H1 (cell line): ENCODE data around the gene ARL3. TPM values are rescaled to one million over a fixed set of nuclear protein-coding genes. Genes with fewer than 3 reads are reported as not detected.

Experiments used
- CTCF ChIA-PET: fragments of 300-600 bp; sonication (Branson Sonifier 250); formaldehyde crosslinking; loops from one replicate; lab custom pipeline; 2021; ENCODE audit not compliant: partially characterized antibody; lab: Charles Lee
- POLR2A ChIA-PET: fragments of 300-600 bp; sonication (Branson Sonifier 250); formaldehyde crosslinking; loops from one replicate; lab custom pipeline; 2021; ENCODE audit warnings: inconsistent platforms; ENCODE audit not compliant: partially characterized antibody; lab: Charles Lee
- DNase-seq, 2 experiments: peaks; one replicate each; pipeline versions ENCODE4 v3.0.0 to v3.0.0-alpha.2; 2010 to 2022; ENCODE audit warnings: low spot score in 2 of 2, low read depth in 1 of 2, mixed read lengths in 1 of 2
- FAIRE-seq: peaks from 2 replicates; lab custom pipeline; 2011; peaks lifted over from hg19 to GRCh38; lab: Jason Lieb, UNC
- H2AFZ ChIP-seq: 2 replicates; pipeline ENCODE4 v1.8.1; 2012; ENCODE audit warnings: low read length, inconsistent platforms
- H2AK5ac ChIP-seq: 2 replicates; pipeline ENCODE4 v1.6.1; 2013; ENCODE audit warnings: low read depth, low read length
- H2BK120ac ChIP-seq: replicated peaks from 2 replicates; pipeline ENCODE3; 2013; ENCODE audit warnings: low read depth, low read length, inconsistent platforms
- H2BK12ac ChIP-seq: 2 replicates; pipeline ENCODE4 v1.6.1; 2013; ENCODE audit warnings: low read depth, low read length
- H2BK15ac ChIP-seq: 2 replicates; pipeline ENCODE4 v1.6.1; 2013; ENCODE audit warnings: low read length
- H2BK20ac ChIP-seq: 2 replicates; pipeline ENCODE4 v1.6.1; 2013; ENCODE audit warnings: low read length
- H2BK5ac ChIP-seq: 2 replicates; pipeline ENCODE4 v1.6.1; 2013; ENCODE audit warnings: low read depth, low read length
- H3K14ac ChIP-seq: 2 replicates; pipeline ENCODE4 v1.6.1; 2013; ENCODE audit warnings: inconsistent platforms; ENCODE audit not compliant: insufficient read length
- H3K18ac ChIP-seq: 2 replicates; pipeline ENCODE4 v1.6.1; 2013; ENCODE audit warnings: low read length; ENCODE audit errors: extremely low read depth
- H3K23ac ChIP-seq: 2 replicates; pipeline ENCODE4 v1.6.1; 2013; ENCODE audit warnings: inconsistent platforms; ENCODE audit not compliant: insufficient read length
- H3K23me2 ChIP-seq: 2 replicates; pipeline ENCODE4 v1.6.1; 2013; ENCODE audit warnings: low read depth, low read length
- H3K27ac ChIP-seq: 2 replicates; pipeline ENCODE4 v1.6.1; 2011; ENCODE audit warnings: low read depth, low read length, inconsistent platforms
- H3K27me3 ChIP-seq, 4 experiments: replicated peaks in 1 of 4; 1 replicate in 1 of 4; 2 replicates in 3 of 4; pipeline versions ENCODE4 v1.6.1 to v1.8.1; 2011 to 2013; ENCODE audit warnings: low read length in 3 of 4, mild to moderate bottlenecking in 3 of 4, inconsistent platforms in 2 of 4, mixed read lengths in 2 of 4, moderate library complexity in 1 of 4; ENCODE audit not compliant: control insufficient read depth in 3 of 4, insufficient read depth in 3 of 4; ENCODE audit errors: extremely low read depth in 1 of 4
- H3K36me3 ChIP-seq, 4 experiments: 2 replicates each; pipeline versions ENCODE4 v1.6.1 to v1.8.1; 2011 to 2013; ENCODE audit warnings: mild to moderate bottlenecking in 4 of 4, low read length in 3 of 4, moderate library complexity in 2 of 4, control low read depth in 1 of 4, inconsistent platforms in 1 of 4; ENCODE audit not compliant: insufficient read depth in 4 of 4, control insufficient read depth in 2 of 4
- H3K4ac ChIP-seq: replicated peaks from 2 replicates; pipeline ENCODE3; 2013; ENCODE audit warnings: low read length, low read depth, mixed read lengths, inconsistent platforms; ENCODE audit not compliant: insufficient read length
- H3K4me1 ChIP-seq, 4 experiments: replicated peaks in 1 of 4; 1 replicate in 1 of 4; 2 replicates in 3 of 4; pipeline versions ENCODE4 v1.6.1 to v1.8.1; 2011 to 2013; ENCODE audit warnings: low read length in 3 of 4, inconsistent platforms in 2 of 4, mixed read lengths in 1 of 4; ENCODE audit not compliant: insufficient read depth in 4 of 4, control insufficient read depth in 3 of 4
- H3K4me2 ChIP-seq, 2 experiments: 2 replicates each; pipeline versions ENCODE4 v1.6.1 to v1.8.1; 2011 to 2013; ENCODE audit warnings: low read depth in 2 of 2, low read length in 2 of 2, control low read depth in 1 of 2, inconsistent platforms in 1 of 2, mild to moderate bottlenecking in 1 of 2; ENCODE audit not compliant: insufficient read depth in 1 of 2
- H3K4me3 ChIP-seq, 4 experiments: fragments of 200-600, 300-600 bp in 1 of 4; sonication (generic), shearing (Covaris generic), sonication (Bioruptor Twin) in 1 of 4; 2 replicates each; pipeline versions ENCODE4 v1.5.1 to v1.8.1; 2011 to 2016; ENCODE audit warnings: low read length in 4 of 4, low read depth in 3 of 4, control low read depth in 2 of 4, inconsistent platforms in 2 of 4, mild to moderate bottlenecking in 2 of 4, mixed read lengths in 1 of 4, moderate library complexity in 1 of 4; ENCODE audit not compliant: insufficient read depth in 2 of 4; ENCODE audit errors: extremely low read depth in 1 of 4
- H3K56ac ChIP-seq: replicated peaks from 2 replicates; pipeline ENCODE3; 2013; ENCODE audit warnings: low read depth, mild to moderate bottlenecking, mixed read lengths, low read length, inconsistent platforms; ENCODE audit not compliant: insufficient read length
- H3K79me1 ChIP-seq: 2 replicates; pipeline ENCODE4 v1.6.1; 2013; ENCODE audit warnings: low read depth, low read length, control low read depth
- H3K79me2 ChIP-seq, 2 experiments: 2 replicates each; pipeline versions ENCODE4 v1.6.1 to v1.8.1; 2012 to 2013; ENCODE audit warnings: low read length in 2 of 2, mild to moderate bottlenecking in 2 of 2, inconsistent platforms in 1 of 2; ENCODE audit not compliant: insufficient read depth in 2 of 2, control insufficient read depth in 1 of 2
- H3K9ac ChIP-seq, 4 experiments: replicated peaks in 1 of 4; 1 replicate in 1 of 4; 2 replicates in 3 of 4; pipeline versions ENCODE4 v1.6.1 to v1.8.1; 2011 to 2013; ENCODE audit warnings: low read depth in 3 of 4, low read length in 3 of 4, control low read depth in 2 of 4, mild to moderate bottlenecking in 2 of 4, moderate library complexity in 2 of 4, inconsistent platforms in 1 of 4; ENCODE audit errors: extremely low read depth in 1 of 4
- H3K9me3 ChIP-seq, 2 experiments: 2 replicates each; pipeline versions ENCODE4 v1.6.1 to v1.8.1; 2012 to 2013; ENCODE audit warnings: mild to moderate bottlenecking in 2 of 2, moderate library complexity in 2 of 2, control low read depth in 1 of 2, inconsistent platforms in 1 of 2, low read depth in 1 of 2, low read length in 1 of 2, mixed read lengths in 1 of 2; ENCODE audit not compliant: insufficient read depth in 2 of 2
- H4K20me1 ChIP-seq, 2 experiments: replicated peaks in 1 of 2; 2 replicates each; pipeline versions ENCODE3 to v1.8.1; 2011 to 2013; ENCODE audit warnings: inconsistent platforms in 2 of 2, low read length in 2 of 2, mild to moderate bottlenecking in 1 of 2; ENCODE audit not compliant: insufficient read depth in 2 of 2, control insufficient read depth in 1 of 2
- H4K5ac ChIP-seq: 2 replicates; pipeline ENCODE4 v1.6.1; 2013; ENCODE audit warnings: low read length, low read depth, mixed read lengths, inconsistent platforms; ENCODE audit not compliant: insufficient read length
- H4K8ac ChIP-seq: 2 replicates; pipeline ENCODE4 v1.8.0; 2013; ENCODE audit warnings: mild to moderate bottlenecking, moderate library complexity, low read length, inconsistent platforms; ENCODE audit not compliant: insufficient read depth; ENCODE audit errors: extremely low read depth
- H4K91ac ChIP-seq: replicated peaks from 2 replicates; pipeline ENCODE3; 2013; ENCODE audit warnings: low read length, mixed read lengths, inconsistent platforms; ENCODE audit not compliant: insufficient read length
- CBX5 ChIP-seq: fragments of 300-800, 300-1000 bp; sonication (generic); IDR thresholded peaks from 2 replicates; pipeline ENCODE4 v1.7.1; 2016; ENCODE audit warnings: antibody characterized with exemption, low read length, low read depth
- HDAC2 ChIP-seq, 2 experiments: fragments of 300-600 bp in 1 of 2; sonication (generic) in 1 of 2; IDR thresholded peaks; 2 replicates each; pipeline ENCODE4 v1.6.1; 2011 to 2012; ENCODE audit warnings: low read depth in 2 of 2, low read length in 2 of 2, mild to moderate bottlenecking in 2 of 2, moderate library complexity in 2 of 2, borderline replicate concordance in 1 of 2, inconsistent platforms in 1 of 2
- KDM1A ChIP-seq: fragments of 200-600, 300-600 bp; sonication (generic); IDR thresholded peaks from 2 replicates; pipeline ENCODE4 v1.7.1; 2016; ENCODE audit warnings: mild to moderate bottlenecking, low read length, borderline replicate concordance
- KDM4A ChIP-seq: IDR thresholded peaks from one replicate; pipeline ENCODE4 v1.7.1; 2012; ENCODE audit warnings: low read depth, mild to moderate bottlenecking, moderate library complexity, low read length, inconsistent platforms; ENCODE audit not compliant: severe bottlenecking
- SP1 ChIP-seq: IDR thresholded peaks from 2 replicates; pipeline ENCODE4 v1.6.1; 2011; ENCODE audit warnings: low read depth, low read length
- SP2 ChIP-seq: IDR thresholded peaks from 2 replicates; pipeline ENCODE4 v1.6.1; 2012; ENCODE audit warnings: mild to moderate bottlenecking, low read length, inconsistent platforms
- SUZ12 ChIP-seq: fragments of 200-600 bp; sonication (generic); IDR thresholded peaks from 2 replicates; pipeline ENCODE4 v1.6.1; 2012; ENCODE audit warnings: mild to moderate bottlenecking, inconsistent platforms, low read length, moderate library complexity, mixed read lengths
- TEAD4 ChIP-seq: IDR thresholded peaks from 2 replicates; pipeline ENCODE4 v1.6.1; 2012; ENCODE audit warnings: low read depth, low read length, inconsistent platforms, mixed read lengths
- whole genome bisulfite sequencing, 2 experiments: shearing (Covaris generic) in 1 of 2; methylation state at CpG; one replicate each; pipeline versions ENCODE4 v1.1.6 to v1.1.7; 2013 to 2015; ENCODE audit warnings: low lambda C conversion rate in 2 of 2, mixed read lengths in 2 of 2, inconsistent platforms in 1 of 2, low coverage in 1 of 2, missing lambda C conversion rate in 1 of 2; ENCODE audit not compliant: insufficient replicate concordance in 2 of 2, insufficient coverage in 1 of 2, insufficient read length in 1 of 2; ENCODE audit errors: extremely low coverage in 1 of 2, missing lambda C conversion rate in 1 of 2; 5-methylcytosine and 5-hydroxymethylcytosine counted together
- polyA plus RNA-seq, 7 experiments: library from polyadenylated mRNA; depleted of rRNA in 3 of 7; stranded (reverse) in 5 of 7; unstranded in 2 of 7; fragments of >200 nt in 5 of 7; fragments of 200-250 nt in 2 of 7; gene quantifications; 1 replicate in 5 of 7; 2 replicates in 1 of 7; 4 replicates in 1 of 7; pipeline versions ENCODE4 v1.2.1 to v1.2.3, GENCODE V29; 2011 to 2013; ENCODE audit warnings: missing spikeins in 2 of 7, mixed read lengths in 2 of 7
- total RNA-seq: library from RNA; stranded (reverse); fragmentation: NEBNext Ultra II Directional; extraction: Animal tissue kit (Norgen Biotek cat#: 25700); gene quantifications from 2 replicates; pipeline ENCODE4 v1.2.1, GENCODE V29; 2021
- TF ChIP-seq, protein P1 (sequence below): IDR thresholded peaks from 2 replicates; pipeline ENCODE4 v1.6.1; 2012; ENCODE audit warnings: inconsistent platforms
- TF ChIP-seq, protein P2 (sequence below): IDR thresholded peaks from 2 replicates; pipeline ENCODE4 v1.6.1; 2011; ENCODE audit warnings: low read depth, mild to moderate bottlenecking, low read length; ENCODE audit not compliant: insufficient read depth

The ARL3 gene
- total and polyA plus RNA-seq, 2 of the 8 experiments (the other 6 are each of a cell fraction or from before 2014, with no cell fraction given), result 8.8 to 16.2 TPM

DNA sequence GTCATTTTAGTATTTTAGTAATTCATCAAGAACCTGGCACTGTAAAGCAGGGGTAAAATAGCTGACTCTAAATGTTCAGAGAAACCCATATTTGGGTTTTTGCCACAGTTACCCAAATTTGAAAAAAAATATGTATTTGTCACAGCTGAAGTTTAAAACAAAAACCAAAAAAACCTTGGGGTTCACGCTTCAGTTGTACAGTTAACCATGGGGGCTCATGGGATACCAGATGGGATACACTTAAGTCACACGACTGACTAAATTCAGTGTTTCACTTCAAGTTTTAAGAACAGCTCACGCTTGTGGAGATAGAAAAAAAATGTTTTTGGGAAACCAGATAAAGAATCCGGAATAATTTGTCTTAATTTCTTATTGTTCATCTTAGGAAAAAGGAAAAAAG lies 2.1 kb downstream of the ARL3 start:
- no peaks in the 10 kb centered on the region for H3K9me3 ChIP-seq
- H3K4me3 ChIP-seq, result no peak overlapping the region
- H3K79me2 ChIP-seq, result peaks cover 0 to 62% of the 10 kb centered on the region in 2 experiments; a peak in 2 of 4 replicates
- no peak overlapping the region for H4K91ac ChIP-seq
- H3K56ac ChIP-seq, result no peak overlapping the region
- H3K9ac ChIP-seq, result no peak overlapping the region
- H3K27me3 ChIP-seq, result no peaks in the 10 kb centered on the region
- H3K4me2 ChIP-seq, result no peak overlapping the region
- no peak overlapping the region for H3K4ac ChIP-seq
- no peak overlapping the region for H4K8ac ChIP-seq
- ChIA-PET POLR2A (interaction anchor here (0.6 to 7.3 kb wide), 7 partner anchors 8 to 223 kb away, joined by 3 to 53 read pairs (median 3); no protein-coding TSS in a partner anchor), CTCF (interaction anchor here (1.2 to 1.9 kb wide), 6 partner anchors 8 to 42 kb away, joined by 3 to 10 read pairs (median 5); no protein-coding TSS in a partner anchor)
- H2BK20ac ChIP-seq, result no peak overlapping the region
- no peak overlapping the region for H2BK120ac ChIP-seq
- no peaks in the 10 kb centered on the region; the same call in 1 of the 2 replicates for H3K79me1 ChIP-seq
- no peak overlapping the region for H2BK15ac ChIP-seq
- no peak overlapping the region for H2BK12ac ChIP-seq
- no peak overlapping the region for H4K5ac ChIP-seq
- H2AFZ ChIP-seq, result no peak overlapping the region
- H4K20me1 ChIP-seq, result peaks cover 0 to 6% of the 10 kb centered on the region in 2 experiments
- DNase-seq, result no peak
- H3K23ac ChIP-seq, result no peak overlapping the region
- no peaks in the 10 kb centered on the region; a peak in 1 of 8 replicates for H3K36me3 ChIP-seq
- H2BK5ac ChIP-seq, result no peak overlapping the region
- 88% methylated on average over 4 of the region's 4 CpGs; no CpG with 5 or more reads in 1 of the 2 experiments for WGBS, 2 experiments
- H3K14ac ChIP-seq, result no peak overlapping the region
- H2AK5ac ChIP-seq, result no peak overlapping the region
- H3K18ac ChIP-seq, result no peak overlapping the region
- FAIRE-seq, result no peak
- peaks cover 8% of the 10 kb centered on the region; the same call in 1 of the 2 replicates for H3K23me2 ChIP-seq
- H3K27ac ChIP-seq, result no peak overlapping the region
- peaks cover 0 to 8% (median 3%) of the 10 kb centered on the region in 4 experiments; a peak in 5 of 7 replicates for H3K4me1 ChIP-seq
- TF ChIP-seq SP1 (no peak), HDAC2 (IDR thresholded peaks at IDR 0.05; ENCODE audit: borderline replicate concordance in 1 of 2, low read depth in 2 of 2, low read length in 2 of 2) (no peak), CBX5 (no peak), KDM1A (no peak), SP2 (no peak), SUZ12 (no peak), KDM4A (no peak), TEAD4 (no peak)
- TF ChIP-seq, protein P1, sequence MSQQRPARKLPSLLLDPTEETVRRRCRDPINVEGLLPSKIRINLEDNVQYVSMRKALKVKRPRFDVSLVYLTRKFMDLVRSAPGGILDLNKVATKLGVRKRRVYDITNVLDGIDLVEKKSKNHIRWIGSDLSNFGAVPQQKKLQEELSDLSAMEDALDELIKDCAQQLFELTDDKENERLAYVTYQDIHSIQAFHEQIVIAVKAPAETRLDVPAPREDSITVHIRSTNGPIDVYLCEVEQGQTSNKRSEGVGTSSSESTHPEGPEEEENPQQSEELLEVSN, result no peak
- TF ChIP-seq, protein P2, sequence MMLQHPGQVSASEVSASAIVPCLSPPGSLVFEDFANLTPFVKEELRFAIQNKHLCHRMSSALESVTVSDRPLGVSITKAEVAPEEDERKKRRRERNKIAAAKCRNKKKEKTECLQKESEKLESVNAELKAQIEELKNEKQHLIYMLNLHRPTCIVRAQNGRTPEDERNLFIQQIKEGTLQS, result no peak
